IPS-20b (cell line): Measurements from ENCODE around the gene NR2F1-AS1.

ENCODE experiments used
- H3K27ac ChIP-seq: one replicate; pipeline ENCODE4 v1.5.1; 2013; ENCODE audit warnings: low read length
- H3K27me3 ChIP-seq: 2 replicates; pipeline ENCODE4 v1.6.1; 2013; ENCODE audit warnings: mild to moderate bottlenecking, low read length, inconsistent platforms; ENCODE audit not compliant: insufficient read depth
- H3K36me3 ChIP-seq: 2 replicates; pipeline ENCODE4 v1.6.1; 2013; ENCODE audit warnings: low read depth, mild to moderate bottlenecking, inconsistent platforms, low read length, moderate library complexity; ENCODE audit not compliant: insufficient read depth
- H3K4me1 ChIP-seq: 2 replicates; pipeline ENCODE4 v1.6.1; 2013; ENCODE audit warnings: mild to moderate bottlenecking, control low read depth, inconsistent platforms, low read length, moderate library complexity; ENCODE audit not compliant: insufficient read depth
- H3K4me3 ChIP-seq: 2 replicates; pipeline ENCODE4 v1.5.1; 2013; ENCODE audit warnings: mild to moderate bottlenecking, low read length, inconsistent platforms
- H3K9ac ChIP-seq: 2 replicates; pipeline ENCODE4 v1.6.1; 2013; ENCODE audit warnings: low read depth, mild to moderate bottlenecking, inconsistent platforms, low read length, moderate library complexity
- H3K9me3 ChIP-seq: 2 replicates; pipeline ENCODE4 v1.6.1; 2013; ENCODE audit warnings: mild to moderate bottlenecking, low read depth, low read length, inconsistent platforms; ENCODE audit not compliant: insufficient read depth

Gene NR2F1-AS1

DNA sequence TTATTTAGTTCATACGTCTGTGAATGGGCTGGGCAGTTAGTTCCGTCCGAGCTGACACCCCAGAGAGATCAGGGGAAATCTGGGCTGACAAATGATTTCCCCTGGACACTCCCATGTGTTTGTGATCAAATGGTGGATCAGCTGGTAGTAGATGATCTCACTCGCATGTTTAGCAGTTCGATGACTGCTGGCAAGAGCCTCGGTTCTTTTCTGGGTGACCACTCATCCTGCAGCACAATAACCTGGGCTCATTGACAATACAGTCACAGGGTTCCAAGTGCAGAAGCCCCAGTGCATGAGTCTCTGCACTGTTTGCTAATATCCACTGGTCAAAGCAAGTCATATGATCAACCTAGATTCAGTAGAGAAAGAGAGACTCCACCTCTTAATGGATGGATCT lies 155.9 kb downstream of the NR2F1-AS1 start:
- Histone ChIP-seq H3K9ac (no peak overlapping the region), H3K36me3 (no peaks in the 10 kb centered on the region), H3K4me1 (peaks cover 37% of the 10 kb centered on the region), H3K4me3 (no peak overlapping the region), H3K27me3 (no peaks in the 10 kb centered on the region), H3K9me3 (no peaks in the 10 kb centered on the region), H3K27ac (no peak overlapping the region)

DNA sequence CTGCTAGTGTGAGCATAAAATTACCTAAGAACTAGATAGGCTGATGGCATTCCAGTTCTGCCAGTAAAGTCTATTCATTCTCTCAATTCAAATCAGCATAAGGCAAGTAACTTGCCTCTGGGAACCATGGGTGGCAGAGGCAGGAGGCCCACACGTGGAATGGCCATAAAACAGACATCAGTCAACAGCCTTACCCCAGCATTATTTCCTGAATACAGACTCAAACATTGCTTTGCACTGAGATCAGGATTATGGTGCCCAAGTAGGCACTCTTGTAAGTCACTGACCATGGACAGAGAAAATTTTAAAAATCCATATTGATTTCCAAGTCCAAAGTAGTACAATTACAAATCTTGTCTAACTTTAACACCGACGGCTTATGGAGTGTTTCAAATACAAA lies 157.7 kb downstream of the NR2F1-AS1 start:
- Histone ChIP-seq H3K27ac (no peak overlapping the region), H3K9me3 (no peaks in the 10 kb centered on the region), H3K4me3 (no peak overlapping the region), H3K9ac (no peak overlapping the region), H3K27me3 (no peaks in the 10 kb centered on the region), H3K4me1 (peaks cover 38% of the 10 kb centered on the region), H3K36me3 (no peaks in the 10 kb centered on the region)

DNA sequence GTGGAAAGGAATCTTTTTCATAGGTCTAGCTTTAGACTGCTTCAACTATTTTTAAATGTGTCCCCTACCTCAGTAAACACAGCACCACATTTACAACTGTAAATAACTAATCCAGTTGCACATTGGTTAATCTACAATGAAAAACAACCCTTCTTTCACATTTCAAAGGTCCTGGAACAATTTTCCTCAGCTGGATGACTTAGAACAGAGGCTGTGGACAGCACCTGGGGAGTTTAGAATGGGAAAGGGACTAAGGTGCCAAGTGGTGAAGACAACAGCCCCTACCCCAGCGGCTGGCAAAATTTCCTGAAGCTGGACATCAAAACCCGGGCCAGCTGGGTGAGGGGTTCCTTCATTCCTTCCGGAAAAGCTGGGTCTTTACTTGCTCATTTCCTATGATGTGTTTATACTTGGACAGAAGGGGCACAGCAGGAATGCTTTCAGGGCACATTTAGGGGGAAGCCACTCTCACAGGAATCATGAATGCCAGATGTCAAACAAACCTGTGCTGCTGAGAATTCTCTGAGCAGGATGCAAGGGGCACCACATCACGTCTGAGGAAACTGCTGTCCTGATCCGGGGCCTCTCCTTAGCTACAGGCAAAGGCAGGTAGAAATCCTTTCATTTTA lies 158.3 kb downstream of the NR2F1-AS1 start:
- no peaks in the 10 kb centered on the region for H3K36me3 ChIP-seq
- H3K27me3 ChIP-seq = no peaks in the 10 kb centered on the region
- H3K9ac ChIP-seq = peak overlapping the region; percentile 43; the same call in 1 of the 2 replicates
- H3K4me1 ChIP-seq = peaks cover 39% of the 10 kb centered on the region
- no peaks in the 10 kb centered on the region for H3K9me3 ChIP-seq
- H3K27ac ChIP-seq = peak overlapping the region; percentile 62
- H3K4me3 ChIP-seq = peak overlapping the region; percentile 22; the same call in 1 of the 2 replicates

DNA sequence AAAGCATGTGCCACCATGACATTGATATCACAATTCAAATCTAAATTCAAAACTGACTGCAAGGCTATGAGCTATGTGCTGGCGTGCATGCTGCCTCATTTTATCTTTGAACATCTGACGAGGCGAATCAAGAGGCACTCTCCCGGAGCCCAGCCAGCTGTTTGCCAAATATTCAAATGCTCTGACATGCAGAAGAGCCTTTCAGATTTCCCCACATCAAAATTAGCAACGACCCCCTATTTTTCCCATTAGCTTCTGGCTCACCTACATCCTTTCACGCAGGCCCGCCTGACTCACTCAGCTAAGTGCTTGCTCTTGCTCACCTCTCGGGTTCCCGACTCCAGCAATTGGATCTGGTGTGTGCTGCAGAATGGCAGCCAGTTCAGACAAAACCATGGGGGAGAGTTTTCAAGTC lies 159.0 kb downstream of the NR2F1-AS1 start:
- peak overlapping the region; percentile 62; the same call in 1 of the 2 replicates for H3K9ac ChIP-seq
- H3K27me3 ChIP-seq = no peaks in the 10 kb centered on the region
- H3K9me3 ChIP-seq = no peaks in the 10 kb centered on the region
- peaks cover 45% of the 10 kb centered on the region for H3K4me1 ChIP-seq
- peak overlapping the region; percentile 40; the same call in 1 of the 2 replicates for H3K4me3 ChIP-seq
- peak overlapping the region; percentile 88 for H3K27ac ChIP-seq
- no peaks in the 10 kb centered on the region for H3K36me3 ChIP-seq

- Histone ChIP-seq H3K36me3 (no peaks in the 10 kb centered on the region), H3K9ac (peak overlapping the region; percentile 62; the same call in 1 of the 2 replicates), H3K27ac (peak overlapping the region; percentile 88), H3K9me3 (no peaks in the 10 kb centered on the region), H3K4me1 (peaks cover 45% of the 10 kb centered on the region), H3K27me3 (no peaks in the 10 kb centered on the region), H3K4me3 (peak overlapping the region; percentile 40; the same call in 1 of the 2 replicates)
Observed at GRCh38 chr5:93421468-93421867, 159.6 kb downstream of the NR2F1-AS1 start.

- no peaks in the 10 kb centered on the region for H3K9me3 ChIP-seq
- peaks cover 29% of the 10 kb centered on the region for H3K4me1 ChIP-seq
- no peaks in the 10 kb centered on the region for H3K36me3 ChIP-seq
- H3K27ac ChIP-seq = no peak overlapping the region
- no peak overlapping the region for H3K4me3 ChIP-seq
- no peaks in the 10 kb centered on the region for H3K27me3 ChIP-seq
- H3K9ac ChIP-seq = peak overlapping the region; percentile 14; the same call in 1 of the 2 replicates
Observed at GRCh38 chr5:93417490-93417889, 163.5 kb downstream of the NR2F1-AS1 start.

GRCh38 chr5:93415819-93416218 lies 165.2 kb downstream of the NR2F1-AS1 start:
- Histone ChIP-seq H3K36me3 (no peaks in the 10 kb centered on the region), H3K4me1 (peaks cover 15% of the 10 kb centered on the region; the same call in 1 of the 2 replicates), H3K9ac (no peak overlapping the region), H3K9me3 (no peaks in the 10 kb centered on the region), H3K27ac (no peak overlapping the region), H3K27me3 (no peaks in the 10 kb centered on the region), H3K4me3 (no peak overlapping the region)

- Histone ChIP-seq H3K9me3 (no peaks in the 10 kb centered on the region), H3K9ac (no peak overlapping the region), H3K27ac (no peak overlapping the region), H3K4me1 (peaks cover 10% of the 10 kb centered on the region), H3K27me3 (no peaks in the 10 kb centered on the region), H3K4me3 (no peak overlapping the region), H3K36me3 (no peaks in the 10 kb centered on the region)
Observed at GRCh38 chr5:93411716-93412115, 169.3 kb downstream of the NR2F1-AS1 start.

GRCh38 chr5:93409691-93410090 lies 171.3 kb downstream of the NR2F1-AS1 start:
- Histone ChIP-seq H3K9ac (no peak overlapping the region), H3K27me3 (no peaks in the 10 kb centered on the region), H3K9me3 (no peaks in the 10 kb centered on the region), H3K27ac (no peak overlapping the region), H3K36me3 (no peaks in the 10 kb centered on the region), H3K4me1 (peaks cover 10% of the 10 kb centered on the region), H3K4me3 (no peak overlapping the region)

DNA sequence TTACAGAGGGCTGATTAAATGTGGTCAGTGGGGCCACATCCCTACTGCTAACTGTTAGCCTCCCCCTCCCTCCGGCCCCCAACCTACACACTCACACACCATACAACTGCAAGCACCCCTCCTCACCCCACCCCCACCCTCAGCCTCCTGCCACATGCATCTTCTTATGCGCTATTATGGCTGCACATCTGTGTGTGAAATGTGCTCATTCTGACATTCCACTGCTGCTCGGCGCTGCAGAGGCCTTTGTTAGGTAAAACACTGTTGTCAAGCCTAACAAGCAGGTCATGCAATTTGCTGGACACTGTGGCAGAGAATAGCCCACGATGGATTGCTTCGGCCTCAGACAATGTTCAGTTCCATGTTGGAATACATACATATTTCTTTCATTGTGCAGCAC lies 173.6 kb downstream of the NR2F1-AS1 start:
- peak overlapping the region; percentile 51 for H3K27ac ChIP-seq
- peaks cover 10% of the 10 kb centered on the region for H3K4me1 ChIP-seq
- H3K9ac ChIP-seq = no peak overlapping the region
- H3K36me3 ChIP-seq = no peaks in the 10 kb centered on the region
- no peak overlapping the region for H3K4me3 ChIP-seq
- H3K9me3 ChIP-seq = no peaks in the 10 kb centered on the region
- H3K27me3 ChIP-seq = no peaks in the 10 kb centered on the region

- no peak overlapping the region for H3K9ac ChIP-seq
- H3K9me3 ChIP-seq = no peaks in the 10 kb centered on the region
- peaks cover 10% of the 10 kb centered on the region for H3K4me1 ChIP-seq
- H3K36me3 ChIP-seq = no peaks in the 10 kb centered on the region
- H3K27ac ChIP-seq = no peak overlapping the region
- H3K27me3 ChIP-seq = no peaks in the 10 kb centered on the region
- H3K4me3 ChIP-seq = no peak overlapping the region
Observed at GRCh38 chr5:93406971-93407401, 174.0 kb downstream of the NR2F1-AS1 start.

DNA sequence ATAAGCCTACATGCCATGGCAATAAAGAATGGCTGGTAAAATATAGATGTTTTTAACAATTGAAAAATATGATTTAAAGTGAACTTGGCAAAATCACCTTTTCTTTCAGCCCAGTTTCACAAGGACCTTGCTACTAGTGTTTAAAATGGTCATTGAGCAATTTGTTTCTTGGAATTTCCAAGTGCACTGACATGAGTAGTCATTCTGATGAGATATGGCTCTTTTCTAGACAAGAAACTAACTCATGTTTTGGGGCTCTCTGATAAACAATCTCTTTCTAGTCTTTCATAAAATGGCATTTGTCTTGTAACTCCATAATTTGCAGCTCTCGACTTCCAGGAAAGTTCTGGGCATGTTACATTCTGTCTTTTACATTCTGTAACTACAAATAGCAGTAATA lies 176.8 kb downstream of the NR2F1-AS1 start:
- Histone ChIP-seq H3K36me3 (no peaks in the 10 kb centered on the region), H3K27ac (no peak overlapping the region), H3K9me3 (no peaks in the 10 kb centered on the region), H3K9ac (no peak overlapping the region), H3K4me3 (no peak overlapping the region), H3K4me1 (peaks cover 10% of the 10 kb centered on the region), H3K27me3 (no peaks in the 10 kb centered on the region)
